ENCODE data around the gene FEZF2. TPM values are rescaled to one million over a fixed set of nuclear protein-coding genes. Genes with fewer than 3 reads are reported as not detected.

The FEZF2 gene
- polyA plus RNA-seq, 3 donors, result not detected

- peaks cover 0 to 3% of the 10 kb centered on the region in 2 donors for H3K36me3 Mint-ChIP-seq
- Histone ChIP-seq H3K9me3 (replicated peaks in 1 of 2; ENCODE audit: control insufficient read depth in 1 of 2, insufficient read depth in 1 of 2, low read length in 2 of 2) (peaks cover 0 to 27% of the 10 kb centered on the region in 2 donors), H3K27me3 (ENCODE audit: control insufficient read depth in 2 of 2, insufficient read depth in 2 of 2, low read length in 2 of 2) (peaks cover 56 to 67% of the 10 kb centered on the region in 2 donors), H3K79me2 (ENCODE audit: insufficient read depth, low read length) (no peaks in the 10 kb centered on the region), H3K36me3 (replicated peaks in 1 of 2; ENCODE audit: control insufficient read depth in 1 of 2, insufficient read depth in 2 of 2, low read length in 2 of 2) (no peaks in the 10 kb centered on the region), H3K27ac (ENCODE audit: low read depth in 1 of 2, low read length in 2 of 2) (no peak overlapping the region), H3K4me3 (replicated peaks in 1 of 3; ENCODE audit: low read depth in 2 of 3, low read length in 3 of 3) (no peak overlapping the region), H2AFZ (ENCODE audit: insufficient read depth, low read depth, low read length, poor library complexity, severe bottlenecking) (no peak overlapping the region), H4K20me1 (ENCODE audit: insufficient read depth, low read length) (no peaks in the 10 kb centered on the region), H3K4me1 (ENCODE audit: control insufficient read depth in 1 of 2, insufficient read depth in 2 of 2, low read length in 2 of 2) (no peaks in the 10 kb centered on the region), H3K4me2 (replicated peaks; ENCODE audit: extremely low read depth, low read length, poor library complexity, severe bottlenecking) (no peak overlapping the region), H3K9ac (ENCODE audit: insufficient read depth, low read length, poor library complexity, severe bottlenecking) (no peak overlapping the region)
- 13% methylated on average over 9 of the region's 16 CpGs for WGBS (ENCODE audit: insufficient coverage)
- no peak for TF ChIP-seq CTCF (IDR thresholded peaks at IDR 0.05)
- peaks cover 63 to 73% (median 66%) of the 10 kb centered on the region in 3 donors for H3K27me3 Mint-ChIP-seq (ENCODE audit: low read depth in 3 of 3)
- H3K9me3 Mint-ChIP-seq, result peaks cover 0 to 30% (median 8%) of the 10 kb centered on the region in 7 donors
- DNase-seq, result no peak
- H3K4me1 Mint-ChIP-seq, result no peaks in the 10 kb centered on the region
- H3K27ac Mint-ChIP-seq, result no peak overlapping the region
- H3K4me3 Mint-ChIP-seq, result peak overlapping the region in 1 of 2 donors; percentile 51
- intact Hi-C loops (cut with micrococcal nuclease), result no loop called here
These were observed 7.8 kb downstream of the FEZF2 start for GRCh38 chr3:62365391-62366125.

GRCh38 chr3:62364191-62364590 lies 9.2 kb downstream of the FEZF2 start:
- no peaks in the 10 kb centered on the region for H3K79me2 ChIP-seq (ENCODE audit: insufficient read depth, low read length)
- Mint-ChIP-seq H3K4me1 (no peaks in the 10 kb centered on the region), H3K36me3 (peaks cover 0 to 3% of the 10 kb centered on the region in 2 donors), H3K27ac (no peak overlapping the region), H3K4me3 (no peak overlapping the region), H3K9me3 (peaks cover 0 to 27% (median 5%) of the 10 kb centered on the region in 7 donors), H3K27me3 (ENCODE audit: low read depth in 3 of 3) (peaks cover 51 to 59% (median 52%) of the 10 kb centered on the region in 3 donors)
- peaks cover 46 to 53% of the 10 kb centered on the region in 2 donors for H3K27me3 ChIP-seq (ENCODE audit: control insufficient read depth in 2 of 2, insufficient read depth in 2 of 2, low read length in 2 of 2)
- intact Hi-C loops (cut with micrococcal nuclease), result no loop called here
- TF ChIP-seq CTCF (IDR thresholded peaks at IDR 0.05), result no peak
- no peak overlapping the region for H3K4me3 ChIP-seq (replicated peaks in 1 of 3; ENCODE audit: low read depth in 2 of 3, low read length in 3 of 3)
- H3K4me2 ChIP-seq (replicated peaks; ENCODE audit: extremely low read depth, low read length, poor library complexity, severe bottlenecking), result no peak overlapping the region
- no peaks in the 10 kb centered on the region for H3K36me3 ChIP-seq (replicated peaks in 1 of 2; ENCODE audit: control insufficient read depth in 1 of 2, insufficient read depth in 2 of 2, low read length in 2 of 2)
- H3K4me1 ChIP-seq (ENCODE audit: control insufficient read depth in 1 of 2, insufficient read depth in 2 of 2, low read length in 2 of 2), result no peaks in the 10 kb centered on the region
- no peak overlapping the region for H3K27ac ChIP-seq (ENCODE audit: low read depth in 1 of 2, low read length in 2 of 2)
- no peak overlapping the region for H2AFZ ChIP-seq (ENCODE audit: insufficient read depth, low read depth, low read length, poor library complexity, severe bottlenecking)
- H3K9me3 ChIP-seq (replicated peaks in 1 of 2; ENCODE audit: control insufficient read depth in 1 of 2, insufficient read depth in 1 of 2, low read length in 2 of 2), result peaks cover 0 to 20% of the 10 kb centered on the region in 2 donors
- no peak overlapping the region for H3K9ac ChIP-seq (ENCODE audit: insufficient read depth, low read length, poor library complexity, severe bottlenecking)
- H4K20me1 ChIP-seq (ENCODE audit: insufficient read depth, low read length), result no peaks in the 10 kb centered on the region
- no peak for DNase-seq
